ENCODE results near the gene FAM217A. TPM values are rescaled to one million over a fixed set of nuclear protein-coding genes. Genes with fewer than 3 reads are reported as not detected.
A peak's percentile ranks its signal among the peaks of the same experiment; 100 is the strongest.

Gene FAM217A
- total and polyA plus RNA-seq, 9 of the 15 experiments (the other 6 are each of a cell fraction or from before 2014, with no cell fraction given), result not detected

GRCh38 chr6:4029687-4030086 lies 49.2 kb downstream of the FAM217A start:
- DNase-seq (ENCODE audit: extremely low read depth in 1 of 4, low spot score in 3 of 4) (no peak), FAIRE-seq (no peak), ATAC-seq (no peak)
- 92% methylated on average over 7 of the region's 7 CpGs for WGBS (ENCODE audit: insufficient coverage, low coverage, missing lambda C conversion rate)
- intact Hi-C loops (cut with micrococcal nuclease) (loop anchor here (10.0 kb wide), 1 partner anchor 675 kb away; no protein-coding TSS in a partner anchor), in situ Hi-C loops (cut with MboI) (no loop called here)
- TF ChIP-seq ZNF780A (CRISPR knock-in tag; IDR thresholded peaks at IDR 0.05), result no peak
- peak; percentile 68 for TF ChIP-seq CEBPB (tag; IDR thresholded peaks at IDR 0.05)
- 0 out of 2 replicates have a peak, but pooled peaks have one; percentile 20 for TF ChIP-seq NKRF (IDR thresholded peaks at IDR 0.05; ENCODE audit: borderline replicate concordance)
- 0 out of 2 replicates have a peak, but pooled peaks have one; percentile 39 for TF ChIP-seq TOE1 (IDR thresholded peaks at IDR 0.05; ENCODE audit: borderline replicate concordance)
- TF ChIP-seq TOE1 (CRISPR knock-in tag; IDR thresholded peaks at IDR 0.05; ENCODE audit: borderline replicate concordance, low read depth), result no peak
- peak; percentile 84 for TF ChIP-seq TFE3 (CRISPR knock-in tag; IDR thresholded peaks at IDR 0.05)
- no peak for TF ChIP-seq ZNF75A (CRISPR knock-in tag; IDR thresholded peaks at IDR 0.05)
- H3K27me3 ChIP-seq (ENCODE audit: control insufficient read depth in 2 of 2, insufficient read depth in 2 of 2, low read length in 2 of 2), result no peaks in the 10 kb centered on the region
- peaks cover 86% of the 10 kb centered on the region for H3K36me3 ChIP-seq (ENCODE audit: control insufficient read depth, insufficient read depth, low read length)
- no peaks in the 10 kb centered on the region for H3K9me3 ChIP-seq (replicated peaks; ENCODE audit: control insufficient read depth, insufficient read depth, low read depth, low read length)
- no peak overlapping the region for H3K27ac ChIP-seq (ENCODE audit: extremely low read depth, low read depth, low read length)
- H3K4me3 ChIP-seq, result no peak overlapping the region
- H2AFZ ChIP-seq (ENCODE audit: low read depth, low read length), result no peak overlapping the region
- H3K9ac ChIP-seq (ENCODE audit: insufficient read depth in 1 of 2, low read depth in 2 of 2, low read length in 2 of 2), result no peak overlapping the region
- peaks cover 9 to 29% of the 10 kb centered on the region in 2 experiments for H3K4me1 ChIP-seq (replicated peaks in 1 of 2; ENCODE audit: control insufficient read depth in 2 of 2, insufficient read depth in 2 of 2, low read length in 2 of 2)
- H3K9me1 ChIP-seq (ENCODE audit: control insufficient read depth, insufficient read depth, low read length), result peaks cover 7% of the 10 kb centered on the region
- BruUV-seq (replicated peaks), result no TSS peak
- peaks cover 98% of the 10 kb centered on the region for H3K79me2 ChIP-seq (ENCODE audit: control insufficient read depth, insufficient read depth, low read length)
- H4K20me1 ChIP-seq (replicated peaks; ENCODE audit: control insufficient read depth, insufficient read depth, low read length), result peaks cover 21% of the 10 kb centered on the region
- POLR2A ChIA-PET, result interaction anchor here (5.2 kb wide), 1 partner anchor 7 kb away, joined by 41 read pairs; a partner anchor contains a TSS
- CTCF ChIA-PET (ENCODE audit: low intra/inter-chr PET ratio), result no interaction called here
- H3K4me2 ChIP-seq (ENCODE audit: insufficient read depth, low read length), result no peak overlapping the region
